Endodermal cell (in vitro differentiated cells): ENCODE data around the gene DPP6. TPM values are rescaled to one million over a fixed set of nuclear protein-coding genes. Genes with fewer than 3 reads are reported as not detected.
A peak's percentile ranks its signal among the peaks of the same experiment; 100 is the strongest.

ENCODE experiments used
- DNase-seq: peaks from one replicate; pipeline ENCODE4 v3.0.0-alpha.2; 2017
- H3K27ac ChIP-seq: 2 replicates; pipeline ENCODE4 v1.5.1; 2013; ENCODE audit warnings: mild to moderate bottlenecking, low read depth, low read length, moderate library complexity
- H3K27me3 ChIP-seq: 2 replicates; pipeline ENCODE4 v1.6.1; 2013; ENCODE audit warnings: mild to moderate bottlenecking, low read length, moderate library complexity; ENCODE audit not compliant: insufficient read depth, control insufficient read depth, poor library complexity, severe bottlenecking
- H3K36me3 ChIP-seq: 2 replicates; pipeline ENCODE4 v1.7.0; 2013; ENCODE audit warnings: mild to moderate bottlenecking, low read length, moderate library complexity; ENCODE audit not compliant: control insufficient read depth, insufficient read depth
- H3K4me1 ChIP-seq: one replicate; pipeline ENCODE4 v1.7.0; 2013; ENCODE audit warnings: low read length; ENCODE audit not compliant: control insufficient read depth, insufficient read depth
- H3K4me3 ChIP-seq: 2 replicates; pipeline ENCODE4 v1.5.1; 2013; ENCODE audit warnings: mild to moderate bottlenecking, low read length, moderate library complexity
- H3K9ac ChIP-seq: 2 replicates; pipeline ENCODE4 v1.6.1; 2013; ENCODE audit warnings: mild to moderate bottlenecking, low read length, moderate library complexity; ENCODE audit not compliant: poor library complexity, severe bottlenecking; ENCODE audit errors: extremely low read depth
- H3K9me3 ChIP-seq: 2 replicates; pipeline ENCODE4 v1.6.1; 2013; ENCODE audit warnings: mild to moderate bottlenecking, low read length, moderate library complexity; ENCODE audit not compliant: control insufficient read depth
- H3K27ac Mint-ChIP-seq: 2 replicates; pipeline ENCODE4 v1.8.0; 2020; ENCODE audit warnings: mixed read lengths
- H3K27me3 Mint-ChIP-seq: 2 replicates; pipeline ENCODE4 v1.8.0; 2021; ENCODE audit warnings: mild to moderate bottlenecking, mixed read lengths; ENCODE audit not compliant: insufficient read depth
- H3K36me3 Mint-ChIP-seq: 2 replicates; pipeline ENCODE4 v1.8.0; 2020; ENCODE audit warnings: low read depth, mixed read lengths
- H3K4me1 Mint-ChIP-seq: 2 replicates; pipeline ENCODE4 v1.8.0; 2020; ENCODE audit warnings: mixed read lengths
- H3K4me3 Mint-ChIP-seq: 2 replicates; pipeline ENCODE4 v1.8.0; 2020; ENCODE audit warnings: mild to moderate bottlenecking, moderate library complexity, mixed read lengths
- H3K9me3 Mint-ChIP-seq: 2 replicates; pipeline ENCODE4 v1.8.0; 2020; ENCODE audit warnings: mild to moderate bottlenecking, mixed read lengths
- CTCF ChIP-seq: fragments of 200-600 bp; sonication (generic); conservative IDR thresholded peaks from 2 replicates; pipeline ENCODE4 v1.5.0; 2021; ENCODE audit warnings: antibody characterized with exemption, mild to moderate bottlenecking
- WGBS, 2 experiments: methylation state at CpG; one replicate each; pipeline versions ENCODE4 v1.1.5 to v1.1.7; 2013; ENCODE audit warnings: missing lambda C conversion rate in 2 of 2, mixed read lengths in 1 of 2; ENCODE audit not compliant: insufficient coverage in 1 of 2, insufficient read length in 1 of 2; 5-methylcytosine and 5-hydroxymethylcytosine counted together
- total RNA-seq, 2 donors: library from RNA; stranded (reverse); fragmentation: NEBNext Ultra II Directional in 1 of 2; extraction: Animal tissue kit (Norgen Biotek cat#: 25700) in 1 of 2; gene quantifications; 2 replicates in 1 of 2; 3 replicates in 1 of 2; pipeline ENCODE4 v1.2.1, GENCODE V29; 2021

Gene DPP6
- total RNA-seq, 2 donors from 2014 or later = 1.7 to 3.0 TPM

- DNase-seq = no peak
- Histone ChIP-seq H3K9ac (no peak overlapping the region), H3K27ac (no peak overlapping the region), H3K9me3 (no peaks in the 10 kb centered on the region), H3K4me1 (no peaks in the 10 kb centered on the region), H3K4me3 (no peak overlapping the region), H3K36me3 (no peaks in the 10 kb centered on the region), H3K27me3 (no peaks in the 10 kb centered on the region)
- 83 to 87% methylated on average over 2 of the region's 2 CpGs for WGBS, 2 experiments
- H3K4me3 Mint-ChIP-seq = no peak overlapping the region
- H3K27me3 Mint-ChIP-seq = no peaks in the 10 kb centered on the region
- H3K9me3 Mint-ChIP-seq = no peaks in the 10 kb centered on the region
- no peaks in the 10 kb centered on the region for H3K36me3 Mint-ChIP-seq
- TF ChIP-seq CTCF = no peak
- H3K4me1 Mint-ChIP-seq = no peaks in the 10 kb centered on the region
- H3K27ac Mint-ChIP-seq = no peak overlapping the region
Observed at GRCh38 chr7:154472343-154472742, 420.1 kb downstream of the DPP6 start.

GRCh38 chr7:154473360-154473759 is 421.2 kb downstream of the DPP6 start:
- H3K27me3 Mint-ChIP-seq = no peaks in the 10 kb centered on the region
- no peak overlapping the region for H3K27ac Mint-ChIP-seq
- no peaks in the 10 kb centered on the region for H3K36me3 ChIP-seq
- no peaks in the 10 kb centered on the region for H3K27me3 ChIP-seq
- no peak overlapping the region for H3K27ac ChIP-seq
- no peaks in the 10 kb centered on the region for H3K4me1 ChIP-seq
- TF ChIP-seq CTCF = no peak
- no peaks in the 10 kb centered on the region for H3K9me3 ChIP-seq
- H3K4me3 ChIP-seq = no peak overlapping the region
- 77 to 80% methylated on average over 1 to 3 of the region's 3 CpGs for WGBS, 2 experiments
- DNase-seq = no peak
- H3K9me3 Mint-ChIP-seq = no peaks in the 10 kb centered on the region
- H3K4me1 Mint-ChIP-seq = no peaks in the 10 kb centered on the region
- H3K4me3 Mint-ChIP-seq = no peak overlapping the region
- H3K36me3 Mint-ChIP-seq = no peaks in the 10 kb centered on the region
- H3K9ac ChIP-seq = no peak overlapping the region

GRCh38 chr7:154474903-154475520 is 422.8 kb downstream of the DPP6 start:
- no peaks in the 10 kb centered on the region for H3K27me3 ChIP-seq
- Mint-ChIP-seq H3K27me3 (no peaks in the 10 kb centered on the region), H3K9me3 (no peaks in the 10 kb centered on the region), H3K4me3 (no peak overlapping the region), H3K27ac (no peak overlapping the region), H3K4me1 (no peaks in the 10 kb centered on the region), H3K36me3 (no peaks in the 10 kb centered on the region)
- H3K4me1 ChIP-seq = no peaks in the 10 kb centered on the region
- H3K9ac ChIP-seq = no peak overlapping the region
- H3K9me3 ChIP-seq = no peaks in the 10 kb centered on the region
- DNase-seq = no peak
- 79 to 86% methylated on average over 6 to 10 of the region's 10 CpGs for WGBS, 2 experiments
- TF ChIP-seq CTCF = no peak
- no peaks in the 10 kb centered on the region for H3K36me3 ChIP-seq
- H3K27ac ChIP-seq = peak overlapping the region; percentile 70
- no peak overlapping the region for H3K4me3 ChIP-seq
